Endothelial cell of umbilical vein (primary cell): ENCODE measurements around the gene TMEM169. TPM values are rescaled to one million over a fixed set of nuclear protein-coding genes. Genes with fewer than 3 reads are reported as not detected.

Experiments used
- BruUV-seq: library from RNA; stranded (reverse); fragments of 400-500 nt; replicated peaks from 2 replicates; lab custom pipeline; 2021; lab: Mats Ljungman, UMichigan
- CTCF ChIA-PET: fragments of 300-600, 350-600 bp; sonication (Branson Sonifier 250); formaldehyde crosslinking; loops from one replicate; lab custom pipeline; 2021; ENCODE audit warnings: antibody characterized with exemption, inconsistent platforms; lab: Charles Lee
- POLR2A ChIA-PET: fragments of 300-600, 350-600 bp; sonication (Branson Sonifier 250); formaldehyde crosslinking; loops from one replicate; lab custom pipeline; 2021; ENCODE audit warnings: antibody characterized with exemption, inconsistent platforms; lab: Charles Lee
- DNase-seq: peaks from one replicate; pipeline ENCODE4 v3.0.0-alpha.2; 2011; ENCODE audit warnings: low read depth, low spot score
- FAIRE-seq: peaks from 2 replicates; lab custom pipeline; 2011; peaks lifted over from hg19 to GRCh38; lab: Jason Lieb, UNC
- H2AFZ ChIP-seq: 2 replicates; pipeline ENCODE4 v1.6.0; 2012; ENCODE audit warnings: low read depth, low read length, control low read depth, inconsistent platforms
- H3K27ac ChIP-seq: 2 replicates; pipeline ENCODE4 v1.5.1; 2011; ENCODE audit warnings: low read depth, mild to moderate bottlenecking, control low read depth, low read length, moderate library complexity; ENCODE audit not compliant: insufficient read depth
- H3K27me3 ChIP-seq, 2 experiments: 2 replicates each; pipeline versions ENCODE4 v1.6.0 to v1.6.1; 2011; ENCODE audit warnings: low read length in 2 of 2, mixed read lengths in 1 of 2; ENCODE audit not compliant: control insufficient read depth in 2 of 2, insufficient read depth in 2 of 2
- H3K36me3 ChIP-seq, 2 experiments: 2 replicates in 1 of 2; 3 replicates in 1 of 2; pipeline ENCODE4 v1.5.1; 2011; ENCODE audit warnings: low read length in 2 of 2, mild to moderate bottlenecking in 1 of 2, moderate library complexity in 1 of 2; ENCODE audit not compliant: control insufficient read depth in 2 of 2, insufficient read depth in 2 of 2; ENCODE audit errors: extremely low read depth in 1 of 2
- H3K4me1 ChIP-seq: 3 replicates; pipeline ENCODE4 v1.5.1; 2011; ENCODE audit warnings: mild to moderate bottlenecking, low read length; ENCODE audit not compliant: control insufficient read depth, insufficient read depth; ENCODE audit errors: extremely low read depth
- H3K4me2 ChIP-seq: 2 replicates; pipeline ENCODE4 v1.6.1; 2011; ENCODE audit warnings: low read length, control low read depth, mixed read lengths; ENCODE audit not compliant: insufficient read depth
- H3K4me3 ChIP-seq, 3 experiments: fragments of 200-600 bp in 1 of 3; sonication (generic), shearing (Covaris generic) in 1 of 3; replicated peaks in 1 of 3; 2 replicates each; pipeline ENCODE4 v1.5.1; 2011 to 2016; ENCODE audit warnings: control low read depth in 3 of 3, low read length in 3 of 3, mild to moderate bottlenecking in 2 of 3, inconsistent platforms in 1 of 3, low read depth in 1 of 3, moderate library complexity in 1 of 3; ENCODE audit not compliant: insufficient read depth in 1 of 3
- H3K79me2 ChIP-seq: 2 replicates; pipeline ENCODE4 v1.6.0; 2012; ENCODE audit warnings: low read length, inconsistent platforms; ENCODE audit not compliant: control insufficient read depth, insufficient read depth
- H3K9ac ChIP-seq: replicated peaks from 2 replicates; pipeline ENCODE3; 2011; ENCODE audit warnings: low read length, control low read depth; ENCODE audit not compliant: insufficient read depth; ENCODE audit errors: extremely low read depth
- H3K9me1 ChIP-seq: replicated peaks from 3 replicates; pipeline ENCODE4 v1.6.0; 2011; ENCODE audit warnings: mild to moderate bottlenecking, low read length; ENCODE audit not compliant: control insufficient read depth, insufficient read depth; ENCODE audit errors: extremely low read depth
- H3K9me3 ChIP-seq: replicated peaks from 2 replicates; pipeline ENCODE4 v1.5.1; 2012; ENCODE audit warnings: low read length, inconsistent platforms; ENCODE audit not compliant: control insufficient read depth, insufficient read depth
- H4K20me1 ChIP-seq: replicated peaks from 2 replicates; pipeline ENCODE3; 2011; ENCODE audit warnings: mild to moderate bottlenecking, low read length; ENCODE audit not compliant: control insufficient read depth, insufficient read depth; ENCODE audit errors: extremely low read depth
- EZH2 ChIP-seq: IDR thresholded peaks from 2 replicates; pipeline ENCODE4 v1.6.1; 2012; ENCODE audit warnings: borderline replicate concordance, low read depth, mild to moderate bottlenecking, moderate library complexity, low read length, inconsistent platforms; ENCODE audit not compliant: severe bottlenecking
- FOS ChIP-seq: IDR thresholded peaks from 2 replicates; pipeline ENCODE4 v1.6.1; 2011; ENCODE audit warnings: mild to moderate bottlenecking, low read length, moderate library complexity, borderline replicate concordance; ENCODE audit not compliant: insufficient read depth
- GATA2 ChIP-seq: IDR thresholded peaks from 2 replicates; pipeline ENCODE4 v1.7.0; 2011; ENCODE audit warnings: low read depth, mild to moderate bottlenecking, moderate library complexity, mixed read lengths, low read length; ENCODE audit not compliant: insufficient read length, insufficient read depth
- JUN ChIP-seq: IDR thresholded peaks from 2 replicates; pipeline ENCODE4 v1.6.1; 2011; ENCODE audit warnings: borderline replicate concordance, low read depth; ENCODE audit not compliant: insufficient read length, insufficient read depth
- MAX ChIP-seq: IDR thresholded peaks from 2 replicates; pipeline ENCODE4 v1.6.1; 2011; ENCODE audit not compliant: insufficient read depth, insufficient read length
- MYC ChIP-seq: IDR thresholded peaks from one replicate; pipeline ENCODE4 v1.6.1; 2011; ENCODE audit warnings: mild to moderate bottlenecking, low read depth, low read length
- POLR2A ChIP-seq: IDR thresholded peaks from 2 replicates; pipeline ENCODE4 v1.6.1; 2012; ENCODE audit warnings: low read depth, mild to moderate bottlenecking, control low read depth, low read length
- POLR2AphosphoS5 ChIP-seq: IDR thresholded peaks from 2 replicates; pipeline ENCODE4 v1.6.1; 2012; ENCODE audit warnings: low read depth, mild to moderate bottlenecking, control low read depth, low read length, moderate library complexity; ENCODE audit not compliant: insufficient read depth
- dilution Hi-C: fragments of 300-500 bp; cut with MboI; formaldehyde crosslinking; loops from one replicate; pipeline ENCODE4 v1.15.0; 2019; ENCODE audit warnings: low sequenced_read_pairs; ENCODE audit not compliant: extremely low pct_ligation_motif_present
- intact Hi-C: fragments of 100-400 bp; cut with micrococcal nuclease; formaldehyde crosslinking; loops from one replicate; pipeline ENCODE4 v1.10.0; 2022
- polyA plus RNA-seq, 4 experiments: library from polyadenylated mRNA; depleted of rRNA in 3 of 4; stranded (reverse) in 3 of 4; unstranded in 1 of 4; fragments of >200 nt; gene quantifications; 2 replicates each; pipeline versions ENCODE4 v1.2.1 to v1.2.3, GENCODE V29; 2011 to 2012; ENCODE audit warnings: missing spikeins in 1 of 4
- total RNA-seq: library from RNA; stranded (reverse); gene quantifications from 2 replicates; pipeline ENCODE4 v1.2.3, GENCODE V29; 2021
- TF ChIP-seq, protein P1 (sequence below), 2 donors: IDR thresholded peaks; 1 replicate in 1 of 2; 2 replicates in 1 of 2; pipeline ENCODE4 v1.5.1; 2011; ENCODE audit warnings: low read length in 2 of 2, mild to moderate bottlenecking in 2 of 2, moderate library complexity in 2 of 2, control low read depth in 1 of 2, inconsistent platforms in 1 of 2, low read depth in 1 of 2; ENCODE audit not compliant: insufficient read depth in 1 of 2; ENCODE audit errors: extremely low read depth in 1 of 2

The TMEM169 gene
- total and polyA plus RNA-seq, 2 donors (not counting 3 experiments of a cell fraction or from before 2014, with no cell fraction given) = 0.20 TPM; not detected in 1

- Histone ChIP-seq H2AFZ (no peak overlapping the region), H3K27ac (peak overlapping the region; percentile 42), H3K9me1 (no peaks in the 10 kb centered on the region), H3K9me3 (no peaks in the 10 kb centered on the region), H3K4me2 (peak overlapping the region; percentile 53), H3K4me1 (peaks cover 27% of the 10 kb centered on the region), H3K36me3 (peaks cover 15 to 47% of the 10 kb centered on the region in 2 experiments), H3K27me3 (no peaks in the 10 kb centered on the region), H3K4me3 (no peak overlapping the region), H3K9ac (no peak overlapping the region), H4K20me1 (peaks cover 2% of the 10 kb centered on the region), H3K79me2 (peaks cover 53% of the 10 kb centered on the region)
- POLR2A ChIA-PET = interaction anchor here (0.6 kb wide), 1 partner anchor 34 kb away, joined by 3 read pairs; no protein-coding TSS in a partner anchor
- no peak for DNase-seq
- FAIRE-seq = no peak
- TF ChIP-seq JUN = no peak
- TF ChIP-seq POLR2AphosphoS5 = no peak
- no peak for TF ChIP-seq POLR2A
- no peak for TF ChIP-seq FOS
- TF ChIP-seq GATA2 = no peak
- TF ChIP-seq MYC = no peak
- TF ChIP-seq MAX = no peak
- no peak for TF ChIP-seq EZH2
- TF ChIP-seq, protein P1, sequence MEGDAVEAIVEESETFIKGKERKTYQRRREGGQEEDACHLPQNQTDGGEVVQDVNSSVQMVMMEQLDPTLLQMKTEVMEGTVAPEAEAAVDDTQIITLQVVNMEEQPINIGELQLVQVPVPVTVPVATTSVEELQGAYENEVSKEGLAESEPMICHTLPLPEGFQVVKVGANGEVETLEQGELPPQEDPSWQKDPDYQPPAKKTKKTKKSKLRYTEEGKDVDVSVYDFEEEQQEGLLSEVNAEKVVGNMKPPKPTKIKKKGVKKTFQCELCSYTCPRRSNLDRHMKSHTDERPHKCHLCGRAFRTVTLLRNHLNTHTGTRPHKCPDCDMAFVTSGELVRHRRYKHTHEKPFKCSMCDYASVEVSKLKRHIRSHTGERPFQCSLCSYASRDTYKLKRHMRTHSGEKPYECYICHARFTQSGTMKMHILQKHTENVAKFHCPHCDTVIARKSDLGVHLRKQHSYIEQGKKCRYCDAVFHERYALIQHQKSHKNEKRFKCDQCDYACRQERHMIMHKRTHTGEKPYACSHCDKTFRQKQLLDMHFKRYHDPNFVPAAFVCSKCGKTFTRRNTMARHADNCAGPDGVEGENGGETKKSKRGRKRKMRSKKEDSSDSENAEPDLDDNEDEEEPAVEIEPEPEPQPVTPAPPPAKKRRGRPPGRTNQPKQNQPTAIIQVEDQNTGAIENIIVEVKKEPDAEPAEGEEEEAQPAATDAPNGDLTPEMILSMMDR (IDR thresholded peaks at IDR 0.05; ENCODE audit: extremely low read depth in 1 of 2, insufficient read depth in 1 of 2, low read depth in 1 of 2, low read length in 2 of 2) = no peak
- intact Hi-C loops = loop anchor here (5.0 to 10.0 kb wide), 2 partner anchors 263 to 346 kb away; partner anchors contain the start of genes RPL37A and SMARCAL1
- CTCF ChIA-PET = interaction anchor here (0.8 to 2.2 kb wide), 8 partner anchors 8 to 256 kb away, joined by 3 to 11 read pairs (median 4); no protein-coding TSS in a partner anchor
- dilution Hi-C loops = no loop called here
- BruUV-seq = no TSS peak
Observed at GRCh38 chr2:216148983-216149382, 67.3 kb downstream of the TMEM169 start.
